Stomach (tissue), 9 donors: Measurements from ENCODE around the gene MEGF6. TPM values are rescaled to one million over a fixed set of nuclear protein-coding genes. Genes with fewer than 3 reads are reported as not detected.

Source experiments
- DNase-seq, 2 donors: peaks; one replicate each; pipeline versions ENCODE4 v3.0.0 to v3.0.0-alpha.2; 2013 to 2019
- H3K27ac ChIP-seq, 5 donors: fragments of 200-600 bp in 4 of 5; sonication (generic) in 4 of 5; one replicate each; pipeline ENCODE4 v1.5.1; 2013 to 2019; ENCODE audit warnings: mild to moderate bottlenecking in 1 of 5, moderate library complexity in 1 of 5
- H3K27me3 ChIP-seq, 3 donors: fragments of 200-600 bp; sonication (generic); one replicate each; pipeline ENCODE4 v1.5.1; 2017 to 2019; ENCODE audit warnings: mixed run types in 1 of 3
- H3K36me3 ChIP-seq, 4 donors: fragments of 200-600 bp; sonication (generic); 1 replicate in 3 of 4; 2 replicates in 1 of 4; pipeline ENCODE4 v1.5.1; 2016 to 2019
- H3K4me1 ChIP-seq, 4 donors: fragments of 200-600 bp; sonication (generic); one replicate each; pipeline ENCODE4 v1.5.1; 2016 to 2019
- H3K4me3 ChIP-seq, 4 donors: fragments of 200-600 bp; sonication (generic) in 3 of 4; one replicate each; pipeline ENCODE4 v1.5.1; 2016 to 2019; ENCODE audit warnings: mild to moderate bottlenecking in 1 of 4
- H3K9me3 ChIP-seq, 4 donors: fragments of 200-600 bp; sonication (generic); one replicate each; pipeline ENCODE4 v1.5.1; 2016 to 2019
- CTCF ChIP-seq, 7 experiments: fragments of 450-650 bp in 4 of 7; fragments of 200-600 bp in 3 of 7; sonication (generic) in 3 of 7; IDR thresholded peaks; one replicate each; pipeline ENCODE4 v1.5.1; 2016 to 2019; ENCODE audit warnings: antibody characterized with exemption in 7 of 7, control low read depth in 2 of 7, mild to moderate bottlenecking in 1 of 7
- EP300 ChIP-seq: sonication (generic); formaldehyde crosslinking; IDR thresholded peaks from one replicate; pipeline ENCODE4 v1.6.1; 2017; ENCODE audit warnings: antibody characterized with exemption
- POLR2A ChIP-seq, 4 donors: fragments of 450-650 bp; IDR thresholded peaks; one replicate each; pipeline ENCODE4 v1.6.1; 2016; ENCODE audit warnings: antibody characterized with exemption in 4 of 4, control low read depth in 2 of 4, mild to moderate bottlenecking in 1 of 4, moderate library complexity in 1 of 4
- POLR2AphosphoS5 ChIP-seq, 3 donors: sonication (generic); formaldehyde crosslinking; IDR thresholded peaks; one replicate each; pipeline ENCODE4 v1.6.1; 2016; ENCODE audit warnings: antibody characterized with exemption in 3 of 3
- WGBS, 5 donors: extraction: QIAGEN DNeasy Blood & Tissue Kit in 3 of 5; methylation state at CpG; one replicate each; pipeline versions ENCODE4 v1.1.5 to v1.1.7; 2013 to 2018; 5-methylcytosine and 5-hydroxymethylcytosine counted together
- intact Hi-C: fragments of 100-400 bp; cut with DNase I; formaldehyde crosslinking; loops from one replicate; pipeline ENCODE4 v1.15.1; 2023; ENCODE audit warnings: low total_unique reads
- polyA plus RNA-seq, 3 donors: library from polyadenylated mRNA; stranded (reverse); fragments of 200-250 nt; gene quantifications; one replicate each; pipeline ENCODE4 v1.2.3, GENCODE V29; 2013
- total RNA-seq, 5 donors: library from RNA; depleted of rRNA; stranded (reverse); fragments of >200 nt; gene quantifications; one replicate each; pipeline versions ENCODE4 v1.1.0 to v1.2.3, GENCODE V29; 2014 to 2016
- donor health status: healthy with polysubstance abuse.
- donor health status: Bipolar disorder and iron deficiency.
- donor health status: healthy.

Gene MEGF6
- total and polyA plus RNA-seq, 8 donors: 2.6 to 57.2 (median 26.7) TPM

- TF ChIP-seq EP300 (no peak), CTCF (IDR thresholded peaks at IDR 0.05) (no peak), POLR2AphosphoS5 (IDR thresholded peaks at IDR 0.05) (no peak), POLR2A (IDR thresholded peaks at IDR 0.05) (no peak)
- H3K36me3 ChIP-seq: peaks cover 0 to 64% (median 29%) of the 10 kb centered on the region in 4 donors
- H3K9me3 ChIP-seq: no peaks in the 10 kb centered on the region
- intact Hi-C loops: no loop called here
- peaks cover 0 to 49% (median 0%) of the 10 kb centered on the region in 3 donors for H3K27me3 ChIP-seq
- peaks cover 6 to 29% (median 18%) of the 10 kb centered on the region in 4 donors for H3K4me1 ChIP-seq
- DNase-seq: no peak
- H3K4me3 ChIP-seq: no peak overlapping the region
- H3K27ac ChIP-seq: no peak overlapping the region
- WGBS, 5 donors: 90 to 95% (median 91%) methylated on average over 25 to 31 of the region's 31 CpGs
These were observed 142.0 kb downstream of the MEGF6 start for GRCh38 chr1:3469104-3469848.

- TF ChIP-seq POLR2A (IDR thresholded peaks at IDR 0.05) (no peak), CTCF (IDR thresholded peaks at IDR 0.05) (no peak), POLR2AphosphoS5 (IDR thresholded peaks at IDR 0.05) (no peak), EP300 (no peak)
- Histone ChIP-seq H3K27ac (no peak overlapping the region), H3K4me1 (peaks cover 6 to 29% (median 18%) of the 10 kb centered on the region in 4 donors), H3K27me3 (peaks cover 0 to 42% (median 0%) of the 10 kb centered on the region in 3 donors), H3K9me3 (no peaks in the 10 kb centered on the region), H3K36me3 (peaks cover 0 to 64% (median 24%) of the 10 kb centered on the region in 4 donors), H3K4me3 (no peak overlapping the region)
- DNase-seq: no peak
- 78 to 86% (median 84%) methylated on average over 14 to 34 of the region's 34 CpGs for WGBS, 5 donors
- intact Hi-C loops: no loop called here
These were observed 142.8 kb downstream of the MEGF6 start for GRCh38 chr1:3468236-3469103.

GRCh38 chr1:3467096-3468036, 143.9 kb downstream of the MEGF6 start:
- intact Hi-C loops: no loop called here
- DNase-seq: no peak
- Histone ChIP-seq H3K27me3 (peaks cover 0 to 38% (median 0%) of the 10 kb centered on the region in 3 donors), H3K4me3 (no peak overlapping the region), H3K4me1 (peaks cover 6 to 29% (median 18%) of the 10 kb centered on the region in 4 donors), H3K9me3 (no peaks in the 10 kb centered on the region), H3K27ac (no peak overlapping the region), H3K36me3 (peaks cover 0 to 57% (median 16%) of the 10 kb centered on the region in 4 donors)
- TF ChIP-seq POLR2AphosphoS5 (IDR thresholded peaks at IDR 0.05): no peak
- TF ChIP-seq POLR2A (IDR thresholded peaks at IDR 0.05): no peak
- no peak for TF ChIP-seq EP300
- TF ChIP-seq CTCF (IDR thresholded peaks at IDR 0.05): no peak
- WGBS, 5 donors: 69 to 86% (median 79%) methylated on average over 5 to 35 of the region's 35 CpGs
